GM18519 (cell line): ENCODE measurements around the gene AOAH.

Experiments
- ATAC-seq: cut with Tn5 transposase; IDR thresholded peaks from one replicate; pipeline ENCODE4 v1.9.1; 2021; ENCODE audit warnings: mild to moderate bottlenecking, moderate library complexity; ENCODE audit not compliant: unreplicated experiment, low FRiP score

Gene AOAH

DNA sequence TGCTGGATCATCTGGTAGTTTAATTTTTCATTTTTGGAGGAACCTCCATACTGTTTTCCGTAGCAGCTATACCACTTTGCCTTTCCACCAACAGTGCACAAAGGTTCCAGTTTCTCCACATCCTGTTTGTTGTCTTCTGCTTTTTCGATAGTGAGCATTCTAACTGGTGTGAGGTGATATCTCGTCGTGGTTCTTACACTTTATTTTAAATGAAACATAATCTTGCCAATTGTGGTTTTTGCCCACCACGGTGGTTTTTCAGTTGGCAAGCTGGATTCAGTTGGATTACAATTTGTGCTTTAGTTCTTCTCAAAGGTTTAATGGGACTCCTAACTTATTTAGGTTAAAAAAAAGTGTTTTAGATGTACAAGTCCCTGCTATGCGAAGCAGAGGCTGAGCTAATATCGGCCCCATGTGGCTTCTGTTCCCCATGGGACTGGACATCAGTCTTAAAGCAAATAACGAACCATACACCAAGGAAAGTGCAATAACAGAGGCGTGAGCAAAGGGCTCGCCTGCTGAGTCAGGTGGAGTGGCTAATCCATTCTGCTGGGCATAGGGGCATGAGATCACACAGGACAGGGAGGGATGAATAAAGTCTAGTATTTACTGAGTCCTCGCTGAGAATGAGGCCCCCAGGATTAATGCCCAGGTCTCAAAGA is 153.6 kb downstream of the AOAH start:
- ATAC-seq: no peak

DNA sequence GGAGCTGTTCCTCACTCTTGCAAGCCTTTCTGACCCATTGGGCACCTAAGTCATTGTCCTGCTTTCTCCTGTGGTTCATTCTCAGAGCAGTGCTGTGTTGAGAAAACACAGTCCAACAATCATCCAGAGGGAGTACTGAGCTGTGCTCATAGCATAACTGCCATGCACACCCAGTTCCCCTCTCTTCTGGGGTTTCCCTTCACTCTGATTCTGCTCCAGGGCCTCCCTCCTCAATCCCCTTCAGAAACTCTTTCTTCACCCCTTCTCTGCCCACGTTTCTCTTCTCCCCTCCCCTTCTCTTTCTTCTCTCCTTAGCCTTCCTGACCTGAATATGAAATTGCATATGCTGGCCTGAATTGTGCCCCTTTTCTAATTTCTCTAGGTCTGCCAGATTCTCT is 155.8 kb downstream of the AOAH start:
- ATAC-seq: no peak

DNA sequence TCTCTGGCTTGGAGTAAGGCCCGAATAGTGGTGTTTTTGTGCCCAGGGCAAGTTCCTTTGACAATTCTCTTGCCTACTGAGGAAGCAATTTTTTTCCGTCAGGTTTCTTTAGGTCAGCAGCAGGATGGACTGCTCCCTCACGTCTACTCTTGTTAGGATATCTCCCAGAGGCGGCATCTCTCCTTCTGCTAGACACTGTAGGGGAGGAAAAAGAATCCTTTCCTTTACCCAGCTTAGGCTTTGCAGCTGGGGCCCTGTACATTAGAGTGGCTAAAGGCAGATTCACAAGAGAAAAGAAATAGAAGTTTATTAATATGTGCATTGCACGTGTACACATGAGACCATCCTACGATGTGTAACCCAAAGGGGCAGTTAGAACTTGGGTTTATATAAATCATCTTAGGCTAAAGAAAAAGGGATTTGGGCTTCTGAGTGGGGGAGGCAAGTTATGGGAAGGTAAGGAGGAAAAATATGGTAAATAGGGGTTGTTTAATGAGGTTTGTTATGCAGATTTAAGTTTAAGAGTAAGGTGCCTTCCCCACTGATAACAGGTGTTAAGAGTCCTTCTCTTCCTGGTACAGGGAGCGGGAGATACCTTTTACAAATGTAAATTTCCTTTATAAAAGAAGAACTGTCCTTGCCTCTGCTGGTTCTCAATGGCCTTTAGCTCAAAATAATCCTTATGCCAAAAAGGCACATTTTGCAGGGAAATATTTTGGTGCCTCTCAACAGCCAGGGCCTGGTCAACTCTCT is 156.4 kb downstream of the AOAH start:
- no peak for ATAC-seq

DNA sequence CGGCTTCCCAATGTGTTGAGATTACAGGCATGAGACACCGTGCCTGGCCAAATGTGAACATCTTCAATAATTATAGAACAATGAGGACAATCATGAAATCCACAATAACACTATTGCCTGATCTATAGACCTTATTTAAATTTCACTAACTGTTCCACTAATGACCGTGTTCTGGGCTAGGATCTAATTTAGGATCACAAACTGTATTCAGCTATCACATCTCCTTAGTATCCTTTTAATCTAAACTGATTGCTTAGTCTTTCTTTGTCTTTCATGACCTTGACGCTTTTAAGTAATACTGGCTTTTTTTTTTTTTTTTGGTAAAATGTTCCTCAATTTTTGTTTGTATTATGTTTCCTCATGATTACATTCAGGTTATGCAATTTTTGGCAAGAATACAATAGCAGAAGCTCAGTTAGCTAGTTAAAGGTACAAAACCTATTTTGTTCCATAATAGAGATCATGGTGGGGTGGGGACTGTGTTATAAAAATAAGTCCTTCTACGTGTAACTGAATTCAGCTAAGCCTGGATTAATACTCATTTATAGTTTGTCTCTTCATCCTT is 158.4 kb downstream of the AOAH start:
- ATAC-seq: no peak

DNA sequence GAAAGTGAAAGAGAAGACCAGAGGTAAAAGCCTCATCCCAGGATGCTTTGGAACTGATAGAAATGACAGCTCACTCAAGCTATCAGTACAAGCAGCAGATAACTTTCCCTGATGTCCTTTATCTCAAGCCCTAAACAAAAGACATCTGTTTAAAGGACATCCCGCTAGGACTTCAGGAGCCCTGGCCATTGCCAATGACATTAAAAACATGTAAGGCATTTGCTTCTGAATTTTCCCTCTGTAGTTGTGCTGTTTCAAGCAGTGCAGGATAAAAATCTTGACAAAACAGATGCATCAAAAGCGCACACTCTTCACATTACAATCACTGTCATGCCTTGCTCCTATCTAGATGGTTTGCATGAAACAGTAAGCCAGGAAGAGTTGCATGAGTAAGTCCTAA is 159.8 kb downstream of the AOAH start:
- ATAC-seq: no peak

DNA sequence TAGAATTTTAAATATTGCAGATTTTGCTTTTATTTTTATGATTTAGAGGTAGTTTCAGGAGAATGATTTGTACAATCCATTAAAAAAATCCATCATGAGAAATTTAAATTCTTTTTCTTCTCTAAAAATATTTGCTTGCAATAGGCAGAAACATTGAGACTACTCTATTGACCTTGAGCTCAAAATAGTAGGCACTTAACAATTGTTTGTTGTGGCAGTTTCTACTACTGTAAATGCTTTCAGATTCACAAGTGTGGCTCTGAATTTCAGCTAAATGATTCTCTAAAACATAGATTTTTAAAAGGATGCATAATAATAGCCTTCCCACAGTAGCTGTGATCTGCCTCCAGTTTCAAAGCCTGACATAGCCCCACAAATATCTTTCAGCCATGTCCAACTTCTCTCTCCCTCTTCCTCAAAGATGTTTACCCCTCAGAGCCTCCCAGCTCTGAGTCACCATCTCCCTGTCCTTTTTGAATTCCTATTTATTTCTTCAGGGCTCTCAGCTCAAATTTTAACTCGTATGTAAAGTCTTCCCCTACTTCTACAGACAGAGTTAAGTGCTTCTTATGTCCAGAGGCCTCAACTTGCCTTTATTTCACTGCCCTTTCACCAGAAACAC is 160.5 kb downstream of the AOAH start:
- no peak for ATAC-seq

DNA sequence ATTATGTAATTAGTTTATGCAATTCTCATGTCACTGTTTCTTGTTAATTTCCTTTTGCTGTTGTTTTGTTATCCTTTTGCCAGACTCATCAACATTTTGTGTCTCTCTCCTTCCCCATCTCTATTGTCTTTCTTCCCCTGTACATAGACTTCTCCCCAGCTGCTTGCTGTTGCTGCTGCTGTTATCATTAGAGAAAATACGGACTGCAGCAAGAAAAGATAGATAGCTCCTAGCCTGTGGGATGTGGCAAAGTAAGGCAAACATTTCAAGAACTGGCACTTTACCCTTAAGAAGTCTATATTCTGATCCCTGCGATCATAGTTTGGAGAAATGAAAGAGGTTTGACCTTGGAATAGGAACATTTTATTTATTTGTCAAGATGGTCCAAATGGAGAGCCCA is 162.2 kb downstream of the AOAH start:
- no peak for ATAC-seq

DNA sequence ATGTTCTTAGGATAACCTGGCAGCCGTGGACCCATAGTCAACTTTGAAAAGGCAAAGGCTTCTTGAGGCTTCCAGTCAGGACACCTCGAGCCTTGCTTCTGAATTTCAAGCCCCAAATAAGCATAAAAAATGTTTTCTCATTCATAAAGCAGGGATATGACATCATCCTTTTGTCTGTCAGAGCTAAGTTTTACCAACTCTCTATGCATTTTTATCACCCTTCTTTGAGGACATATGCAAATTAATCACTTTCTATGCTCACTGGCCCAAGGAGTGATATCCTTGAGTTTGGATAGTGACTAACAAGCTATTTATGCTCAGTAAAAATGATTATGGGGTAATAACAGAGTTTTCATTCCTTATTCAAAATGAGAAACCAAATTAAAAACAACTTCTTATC is 175.3 kb downstream of the AOAH start:
- no peak for ATAC-seq

DNA sequence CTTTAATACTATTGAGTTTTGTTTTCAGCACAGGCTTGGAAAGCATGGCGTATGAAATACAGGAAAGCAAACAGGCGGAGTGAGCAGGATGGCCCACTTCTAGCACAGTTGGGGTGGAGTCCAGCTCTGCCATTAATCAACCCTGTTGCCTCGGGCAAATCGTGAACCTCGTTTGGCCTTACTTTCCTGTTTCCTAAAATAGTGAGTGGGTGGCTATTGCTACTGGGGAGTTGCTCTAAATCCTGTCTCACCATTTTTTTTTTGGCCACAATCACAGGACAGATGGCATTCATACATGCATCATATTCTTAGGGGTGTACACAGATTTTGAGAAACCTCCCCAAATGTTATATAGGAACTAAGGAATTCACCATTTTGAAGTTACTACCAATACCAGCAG is 176.9 kb downstream of the AOAH start:
- no peak for ATAC-seq

DNA sequence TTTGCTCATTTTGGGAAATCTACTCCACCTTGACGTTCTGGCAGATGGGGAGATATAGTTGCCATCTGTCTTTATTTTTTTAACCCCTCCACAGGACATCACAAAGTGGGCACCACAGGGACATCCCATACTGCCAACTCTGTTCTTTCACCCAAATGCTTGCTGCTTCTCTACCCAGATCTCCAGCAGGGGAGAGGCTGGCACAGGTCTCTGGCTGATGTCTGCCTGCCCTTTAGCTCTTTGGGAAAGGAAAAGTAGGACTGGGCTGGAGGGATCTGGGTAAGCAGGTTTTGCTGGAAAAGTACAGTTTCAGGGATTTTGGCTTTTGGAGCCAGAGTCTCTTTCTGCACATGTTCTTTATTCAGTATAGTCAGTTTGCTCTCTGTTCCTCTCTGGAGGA is 178.0 kb downstream of the AOAH start:
- no peak for ATAC-seq

DNA sequence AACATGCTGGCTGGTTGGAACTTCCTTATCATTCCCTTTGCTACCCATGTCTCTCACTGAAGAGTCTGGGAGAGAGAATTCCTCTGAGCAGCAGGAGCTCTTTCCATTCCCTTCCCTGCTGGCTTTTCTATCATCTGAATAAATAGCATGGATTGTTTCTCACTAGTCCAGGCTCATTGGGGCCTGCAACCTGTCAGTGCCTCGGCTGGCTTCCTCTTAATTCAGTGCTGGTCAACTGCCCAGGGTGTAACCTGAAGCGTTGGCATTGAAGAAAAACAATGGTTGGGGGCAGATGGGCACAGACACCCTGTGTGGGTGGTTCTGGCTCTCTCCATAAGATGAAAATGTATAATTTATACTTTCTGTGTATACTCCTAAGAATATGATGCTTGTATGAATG is 179.0 kb downstream of the AOAH start:
- no peak for ATAC-seq

DNA sequence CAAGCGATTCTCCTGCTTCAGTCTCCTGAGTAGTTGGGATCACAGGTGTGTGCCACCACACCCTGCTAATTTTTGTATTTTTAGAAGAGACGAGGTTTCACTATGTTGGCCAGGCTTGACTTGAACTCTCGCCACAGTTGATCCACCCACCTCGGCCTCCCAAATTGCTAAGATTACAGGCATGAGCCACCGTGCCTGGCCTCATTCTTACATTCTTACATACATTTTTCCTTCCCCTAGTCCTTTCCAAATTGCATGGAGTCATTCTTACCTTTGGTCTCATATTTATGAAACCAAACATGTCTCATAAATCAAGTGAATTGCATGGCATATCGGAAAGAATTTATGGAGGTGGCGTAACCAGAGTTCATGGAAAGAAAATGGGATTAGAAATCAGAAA is 186.2 kb downstream of the AOAH start:
- no peak for ATAC-seq

DNA sequence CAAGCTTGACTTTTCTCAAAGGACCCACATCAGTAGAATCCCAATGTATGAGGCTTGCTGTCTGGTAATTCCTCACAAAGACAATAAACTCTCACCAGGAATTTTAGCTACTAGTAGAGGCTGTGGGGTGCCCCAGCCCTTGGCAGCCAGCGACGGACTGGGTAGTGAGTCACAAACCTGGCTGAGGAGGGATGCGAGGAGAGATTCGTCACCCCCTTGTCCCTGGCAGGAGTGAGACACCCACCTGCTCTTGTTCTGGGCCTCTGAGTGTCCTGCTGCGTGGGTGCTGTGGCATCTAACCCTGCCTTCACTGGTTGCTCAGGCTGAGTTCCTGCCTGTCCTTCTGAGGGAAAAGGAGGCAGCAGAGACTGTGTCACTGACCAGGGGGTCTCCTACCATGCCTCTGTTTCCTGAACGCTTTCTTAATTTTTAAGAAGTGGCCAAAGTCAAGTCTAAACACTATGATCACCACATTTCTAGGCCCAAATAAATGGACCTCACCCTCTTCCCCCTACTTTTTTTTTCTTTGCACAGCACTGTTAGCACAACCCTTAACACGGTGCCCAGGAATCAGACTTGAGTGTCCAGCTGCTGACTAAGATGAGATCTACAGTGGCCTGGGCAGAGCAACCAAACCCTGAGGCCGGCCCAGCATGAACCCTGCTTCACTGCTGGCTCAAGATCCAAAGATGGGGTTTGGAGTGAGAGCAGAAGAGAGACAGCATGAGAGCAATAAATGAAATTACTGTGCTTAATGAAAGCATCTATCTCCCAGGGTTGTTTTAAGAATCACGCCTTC is 188.2 kb downstream of the AOAH start:
- no peak for ATAC-seq

DNA sequence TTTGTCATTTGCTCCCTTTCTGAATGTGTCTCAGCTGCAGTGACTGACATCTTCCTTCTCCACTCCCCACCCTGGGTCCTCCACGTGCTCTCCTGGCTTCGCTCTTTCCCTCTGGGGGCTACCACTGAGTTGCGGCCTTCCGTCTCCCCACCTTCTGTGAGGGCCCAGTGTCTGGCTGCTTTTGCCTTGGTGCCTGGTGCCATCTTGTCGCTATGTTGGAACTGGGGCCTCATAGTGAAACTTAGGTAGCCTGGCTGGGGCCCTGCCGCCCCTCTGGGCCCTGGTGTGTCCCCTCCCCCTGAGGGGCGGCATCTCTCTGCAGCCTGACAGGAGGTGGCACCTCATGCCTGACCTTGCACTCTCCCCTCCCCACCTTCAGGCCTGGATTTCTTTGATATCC is 190.6 kb downstream of the AOAH start:
- no peak for ATAC-seq

DNA sequence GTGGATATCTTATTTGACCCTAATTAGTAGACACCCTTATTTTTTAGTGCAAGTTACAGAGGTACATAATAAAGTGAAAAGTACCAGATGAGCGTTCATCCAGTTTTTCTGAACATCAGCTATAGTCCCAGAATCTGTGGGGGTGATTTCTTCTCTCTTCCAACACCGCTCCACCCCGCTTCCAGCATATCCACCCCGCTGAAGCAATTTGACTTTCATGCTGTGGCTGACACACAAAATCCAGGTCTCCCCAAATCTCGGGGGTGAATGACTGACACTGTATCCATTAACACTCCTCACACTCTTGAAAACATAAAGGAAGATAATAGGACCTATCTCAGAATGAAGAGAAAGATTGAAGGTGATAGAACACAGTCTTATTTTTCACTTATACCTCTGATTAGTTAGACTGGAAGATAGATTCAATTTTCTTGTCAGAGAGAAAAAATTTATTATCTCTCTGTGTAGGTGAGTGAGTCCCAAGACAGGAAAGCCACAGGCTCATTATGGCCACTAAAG is 191.3 kb downstream of the AOAH start:
- no peak for ATAC-seq

DNA sequence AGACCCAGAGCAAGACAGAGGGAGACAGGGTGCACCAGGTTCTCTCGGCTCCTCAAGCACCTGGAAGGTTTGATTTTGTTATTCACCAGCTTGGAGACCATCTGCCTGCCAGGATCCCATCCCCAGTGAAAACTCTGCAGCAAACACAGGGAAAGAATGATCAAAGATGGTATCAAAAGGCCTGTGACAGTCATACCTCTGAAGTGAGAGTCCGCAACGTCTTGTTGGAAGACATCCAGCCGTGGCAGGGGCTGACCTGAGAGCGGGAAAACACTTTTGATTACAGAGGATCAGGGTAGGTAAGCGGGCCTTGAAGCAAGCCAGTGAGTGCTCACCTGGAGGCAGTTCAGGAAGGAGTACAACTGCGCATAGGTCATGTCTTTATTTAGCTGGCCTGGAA is 192.3 kb downstream of the AOAH start:
- ATAC-seq: no peak

DNA sequence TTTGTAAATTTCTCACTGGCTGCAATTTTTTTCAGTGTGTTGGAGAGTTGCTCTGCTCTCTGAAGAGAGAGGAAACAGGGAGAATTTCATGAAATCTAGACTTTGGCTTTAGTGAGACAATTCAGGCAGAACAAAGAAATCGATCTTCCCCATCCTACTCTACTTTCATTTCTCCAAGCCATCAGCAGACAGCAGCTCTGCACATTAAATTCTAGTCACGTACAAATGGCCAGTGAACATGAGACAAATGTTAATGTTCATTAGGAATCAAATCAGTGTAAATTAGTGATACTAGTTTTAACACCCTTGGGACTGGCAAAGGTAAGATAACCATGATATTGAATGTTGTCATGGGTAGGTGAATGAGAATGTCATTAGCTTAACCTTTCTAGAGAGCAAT is 193.8 kb downstream of the AOAH start:
- no peak for ATAC-seq

DNA sequence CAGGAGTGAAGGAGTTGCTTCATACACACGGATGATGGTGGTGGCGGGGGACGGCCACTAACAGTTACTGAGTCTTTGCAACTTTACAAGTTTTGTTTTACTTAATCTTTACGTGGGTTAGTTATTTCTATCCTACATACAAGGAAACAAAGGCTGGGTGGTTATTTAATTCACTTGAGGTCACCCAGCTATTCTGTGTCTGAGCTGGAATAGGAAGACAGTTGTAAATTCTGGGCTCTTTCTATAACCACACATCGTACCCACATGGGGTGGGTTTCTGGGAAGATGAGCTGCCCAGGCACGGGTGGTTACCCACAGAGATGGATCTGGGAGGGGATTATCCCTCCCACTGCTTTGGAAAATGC is 196.8 kb downstream of the AOAH start:
- ATAC-seq: no peak

DNA sequence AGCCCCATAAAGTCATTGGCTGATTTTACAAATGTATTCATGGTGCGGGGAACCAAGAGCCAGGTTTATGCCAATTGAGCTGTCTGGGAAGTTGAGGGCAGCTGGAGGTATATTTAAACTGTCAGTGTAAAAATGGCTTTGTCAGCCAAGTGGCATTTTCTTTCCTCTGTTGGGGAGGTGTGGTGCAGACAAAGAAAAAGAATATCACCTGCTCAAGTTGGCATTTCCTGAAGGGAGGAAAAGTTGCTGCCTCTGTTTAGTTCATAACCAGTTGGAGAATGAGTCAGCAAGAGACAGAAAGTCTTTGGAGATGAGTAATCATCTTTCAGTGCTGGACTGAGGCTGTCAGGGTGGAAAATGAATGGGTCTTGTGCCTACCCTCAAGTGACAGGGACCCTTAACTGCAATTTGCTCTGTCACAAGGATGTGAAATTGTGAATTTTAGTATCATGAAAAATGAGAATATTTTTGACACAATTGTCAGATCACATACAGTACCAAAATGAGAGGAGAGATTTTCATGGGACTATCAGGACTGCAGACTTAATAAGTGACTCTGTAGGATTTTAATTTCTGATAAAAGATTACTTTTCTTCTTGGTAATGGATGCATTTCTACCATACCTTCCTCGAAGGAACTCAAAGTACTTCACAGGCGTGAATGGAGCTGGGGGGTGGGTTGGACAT is 197.3 kb downstream of the AOAH start:
- ATAC-seq: no peak
